Peyer's patch (tissue), 4 donors: ENCODE measurements around the gene TEX52. TPM values are rescaled to one million over a fixed set of nuclear protein-coding genes. Genes with fewer than 3 reads are reported as not detected.
A peak's percentile ranks its signal among the peaks of the same experiment; 100 is the strongest.
"Not testable (repeated sequence)": the region's sequence is repeated elsewhere in the genome, so short reads cannot be mapped to it uniquely, and the experiment has no call there.

Experiments used
- DNase-seq, 3 donors: peaks; one replicate each; pipeline ENCODE4 v3.0.0-alpha.2; 2017 to 2019
- H3K27ac ChIP-seq, 4 donors: fragments of 200-600 bp; sonication (generic); one replicate each; pipeline ENCODE4 v1.5.1; 2016 to 2019
- H3K27me3 ChIP-seq, 2 donors: fragments of 200-600 bp; sonication (generic); one replicate each; pipeline ENCODE4 v1.5.1; 2019
- H3K36me3 ChIP-seq, 3 donors: fragments of 200-600 bp; sonication (generic); one replicate each; pipeline ENCODE4 v1.5.1; 2016 to 2019
- H3K4me1 ChIP-seq, 4 donors: fragments of 200-600 bp; sonication (generic); one replicate each; pipeline ENCODE4 v1.5.1; 2016 to 2019
- H3K4me3 ChIP-seq, 4 donors: fragments of 200-600 bp; sonication (generic); 1 replicate in 3 of 4; 2 replicates in 1 of 4; pipeline ENCODE4 v1.5.1; 2016 to 2019; ENCODE audit warnings: mild to moderate bottlenecking in 1 of 4
- H3K9me3 ChIP-seq, 4 donors: fragments of 200-600 bp; sonication (generic); one replicate each; pipeline ENCODE4 v1.5.1; 2016 to 2019; ENCODE audit warnings: mild to moderate bottlenecking in 1 of 4
- POLR2A ChIP-seq, 2 donors: fragments of 450-650 bp; IDR thresholded peaks; one replicate each; pipeline ENCODE4 v1.5.1; 2017; ENCODE audit warnings: antibody characterized with exemption in 2 of 2, mild to moderate bottlenecking in 2 of 2, moderate library complexity in 2 of 2
- total RNA-seq, 4 donors: library from RNA; depleted of rRNA; stranded (reverse); fragments of >200 nt; gene quantifications; one replicate each; pipeline ENCODE4 v1.1.0, GENCODE V29; 2016
- TF ChIP-seq, protein P1 (sequence below), 6 experiments: fragments of 450-650 bp in 4 of 6; fragments of 200-600 bp in 2 of 6; sonication (generic) in 1 of 6; IDR thresholded peaks; one replicate each; pipeline ENCODE4 v1.5.1; 2017 to 2019; ENCODE audit warnings: antibody characterized with exemption in 6 of 6, mild to moderate bottlenecking in 3 of 6, moderate library complexity in 1 of 6

The TEX52 gene
- total RNA-seq, 4 donors from 2014 or later, result 2.3 TPM; not detected in 3

DNA sequence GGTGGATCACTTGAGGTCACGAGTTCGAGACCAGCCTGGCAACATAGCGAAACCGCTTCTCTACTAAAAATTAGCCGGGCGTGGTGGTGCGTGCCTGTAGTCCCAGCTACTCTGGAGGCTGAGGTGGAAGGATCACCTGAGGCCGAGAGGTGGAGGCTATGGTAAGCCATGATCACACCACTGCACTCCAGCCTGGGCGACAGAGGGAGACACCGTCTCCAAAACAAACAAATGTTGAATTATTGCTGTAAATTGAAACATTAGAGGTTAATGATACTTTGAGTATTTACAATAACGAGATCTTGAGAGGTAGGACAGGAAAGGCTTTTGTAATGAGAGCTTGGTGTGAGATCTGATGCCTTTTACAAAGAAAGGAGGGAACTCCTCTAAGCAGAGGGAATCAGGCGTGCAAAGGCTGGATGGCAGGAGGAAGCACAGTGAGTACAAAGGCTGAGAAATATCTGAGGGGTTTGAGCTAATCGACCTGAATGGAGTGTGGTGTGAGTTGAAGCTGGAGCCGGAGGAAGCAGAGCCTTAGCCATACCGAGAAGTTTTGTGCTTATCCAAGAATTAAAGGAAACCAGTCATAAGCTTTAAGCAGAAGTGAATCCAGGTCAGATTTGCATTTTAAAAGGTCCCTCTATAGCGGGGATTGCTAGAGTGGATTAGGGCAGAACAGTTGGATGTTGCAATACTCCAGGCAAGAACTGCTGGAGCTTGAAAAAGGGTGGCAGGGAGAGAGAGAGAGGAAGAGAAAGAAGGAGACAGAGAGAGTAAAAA lies 21.3 kb upstream of the TEX52 start:
- TF ChIP-seq, protein P1, sequence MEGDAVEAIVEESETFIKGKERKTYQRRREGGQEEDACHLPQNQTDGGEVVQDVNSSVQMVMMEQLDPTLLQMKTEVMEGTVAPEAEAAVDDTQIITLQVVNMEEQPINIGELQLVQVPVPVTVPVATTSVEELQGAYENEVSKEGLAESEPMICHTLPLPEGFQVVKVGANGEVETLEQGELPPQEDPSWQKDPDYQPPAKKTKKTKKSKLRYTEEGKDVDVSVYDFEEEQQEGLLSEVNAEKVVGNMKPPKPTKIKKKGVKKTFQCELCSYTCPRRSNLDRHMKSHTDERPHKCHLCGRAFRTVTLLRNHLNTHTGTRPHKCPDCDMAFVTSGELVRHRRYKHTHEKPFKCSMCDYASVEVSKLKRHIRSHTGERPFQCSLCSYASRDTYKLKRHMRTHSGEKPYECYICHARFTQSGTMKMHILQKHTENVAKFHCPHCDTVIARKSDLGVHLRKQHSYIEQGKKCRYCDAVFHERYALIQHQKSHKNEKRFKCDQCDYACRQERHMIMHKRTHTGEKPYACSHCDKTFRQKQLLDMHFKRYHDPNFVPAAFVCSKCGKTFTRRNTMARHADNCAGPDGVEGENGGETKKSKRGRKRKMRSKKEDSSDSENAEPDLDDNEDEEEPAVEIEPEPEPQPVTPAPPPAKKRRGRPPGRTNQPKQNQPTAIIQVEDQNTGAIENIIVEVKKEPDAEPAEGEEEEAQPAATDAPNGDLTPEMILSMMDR (IDR thresholded peaks at IDR 0.05), result no peak
- TF ChIP-seq POLR2A (IDR thresholded peaks at IDR 0.05), result no peak
- no peaks in the 10 kb centered on the region for H3K9me3 ChIP-seq
- peaks cover 0 to 16% (median 5%) of the 10 kb centered on the region in 4 donors for H3K4me1 ChIP-seq
- no peaks in the 10 kb centered on the region for H3K27me3 ChIP-seq
- DNase-seq, result no peak
- H3K27ac ChIP-seq, result peak overlapping the region; percentile 96 to 99 (median 96)
- peak overlapping the region; percentile 95 to 99 (median 96) for H3K4me3 ChIP-seq
- no peaks in the 10 kb centered on the region for H3K36me3 ChIP-seq

DNA sequence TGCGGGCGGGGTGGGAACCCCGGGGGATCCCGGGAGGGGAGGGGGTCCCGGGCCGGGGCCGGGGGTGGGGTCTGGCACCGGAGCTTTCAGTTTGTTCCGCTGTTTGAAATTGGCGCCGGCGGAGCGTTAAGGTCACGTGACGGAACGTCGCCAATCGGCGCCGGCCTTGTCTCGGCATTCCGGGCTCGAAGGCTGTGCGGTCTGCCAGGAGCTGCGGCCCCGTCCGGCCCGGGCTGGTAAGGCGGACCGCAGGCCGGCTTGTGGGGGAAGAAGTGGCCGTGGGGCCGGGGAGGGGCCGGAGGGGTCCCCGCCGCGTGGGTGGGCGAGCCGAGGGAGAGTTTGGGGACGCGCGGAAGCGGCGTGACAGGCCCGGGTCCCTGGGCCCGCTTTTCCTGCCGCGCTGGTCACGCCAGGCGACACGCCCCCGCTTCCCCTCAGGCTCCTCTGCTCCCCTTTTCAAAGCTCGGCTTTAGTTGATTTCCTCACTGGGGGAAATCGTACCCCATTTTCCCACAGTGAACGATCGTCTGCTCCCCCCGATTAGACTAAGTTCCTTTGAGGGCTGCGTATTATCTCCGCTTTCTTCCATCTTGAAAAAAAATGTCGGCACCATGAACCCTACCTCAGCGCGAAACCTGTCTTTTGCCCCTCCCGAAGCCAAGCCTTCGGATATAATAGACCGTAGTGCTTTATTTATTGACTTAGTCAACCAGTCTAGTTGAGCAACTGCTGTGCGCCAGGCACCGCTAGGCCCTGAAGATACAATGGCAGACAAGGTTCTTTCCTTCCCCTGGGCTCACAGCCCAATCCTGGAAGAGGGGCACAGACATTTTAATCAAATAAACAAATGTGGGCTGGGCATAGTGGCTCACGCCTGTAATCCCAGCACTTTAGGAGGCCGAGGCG lies 20.5 kb upstream of the TEX52 start, which contains the start of the genes FOXM1 and RHNO1:
Gene FOXM1 (minus strand): TSS at position 128 of the 906 bp plus-strand sequence. CDS start 2,696 bp downstream, outside the sequence.
Gene RHNO1 (plus strand): TSS at position 177 of the 906 bp plus-strand sequence. CDS start 8,144 bp downstream, outside the sequence.
- Histone ChIP-seq H3K4me1 (peaks cover 0 to 16% (median 5%) of the 10 kb centered on the region in 4 donors), H3K9me3 (no peaks in the 10 kb centered on the region), H3K4me3 (peak within 1 kb of the TSS; percentile 95 to 99 (median 96)), H3K27ac (peak within 1 kb of the TSS; percentile 96 to 99 (median 96)), H3K36me3 (no peaks in the 10 kb centered on the region), H3K27me3 (no peaks in the 10 kb centered on the region)
- TF ChIP-seq POLR2A (IDR thresholded peaks at IDR 0.05), result peak; percentile 60 to 78
- TF ChIP-seq, protein P1 (IDR thresholded peaks at IDR 0.05), result peak in 3 of 6 experiments; percentile 15 to 33 (median 15)
- DNase-seq, result peak; percentile 88 to 96 (median 95)

DNA sequence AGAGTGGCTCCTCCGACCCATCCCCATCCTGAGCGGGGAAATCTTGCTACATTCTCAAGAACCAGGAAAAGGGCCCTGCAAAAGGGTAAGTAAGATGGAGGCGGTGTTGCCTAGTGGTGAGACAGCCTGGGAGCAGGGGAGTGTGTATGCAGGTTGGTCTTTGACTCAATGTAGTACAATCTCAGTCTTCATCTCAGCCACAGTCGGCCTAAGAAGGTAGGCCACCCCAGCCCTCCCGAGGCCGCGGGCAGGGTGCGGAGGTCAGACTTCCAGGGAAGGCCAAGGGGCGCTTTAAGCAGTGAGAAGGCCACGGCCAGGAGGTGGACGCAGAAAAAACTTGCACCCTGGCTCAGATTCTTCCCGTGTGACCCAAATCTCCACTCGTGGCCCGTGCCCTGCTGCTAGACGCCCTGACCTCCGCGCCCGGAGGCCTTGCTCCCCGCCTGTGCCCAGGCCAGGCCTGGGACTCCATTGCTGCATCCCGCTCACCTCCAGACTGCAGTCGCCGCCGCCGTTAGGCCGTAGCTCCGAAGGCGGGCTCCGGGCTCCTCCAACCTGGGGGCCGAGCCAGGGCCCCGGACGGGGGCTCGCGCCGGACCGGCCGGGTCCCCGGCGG lies 19.7 kb upstream of the TEX52 start:
- H3K27me3 ChIP-seq, result no peaks in the 10 kb centered on the region
- no peaks in the 10 kb centered on the region for H3K9me3 ChIP-seq
- H3K4me1 ChIP-seq, result peaks cover 0 to 16% (median 5%) of the 10 kb centered on the region in 4 donors
- peak overlapping the region; percentile 95 to 99 (median 96) for H3K4me3 ChIP-seq
- TF ChIP-seq POLR2A (IDR thresholded peaks at IDR 0.05), result no peak
- TF ChIP-seq, protein P1 (IDR thresholded peaks at IDR 0.05), result no peak
- H3K36me3 ChIP-seq, result no peaks in the 10 kb centered on the region
- no peak for DNase-seq
- H3K27ac ChIP-seq, result peak overlapping the region; percentile 96 to 99 (median 96)

DNA sequence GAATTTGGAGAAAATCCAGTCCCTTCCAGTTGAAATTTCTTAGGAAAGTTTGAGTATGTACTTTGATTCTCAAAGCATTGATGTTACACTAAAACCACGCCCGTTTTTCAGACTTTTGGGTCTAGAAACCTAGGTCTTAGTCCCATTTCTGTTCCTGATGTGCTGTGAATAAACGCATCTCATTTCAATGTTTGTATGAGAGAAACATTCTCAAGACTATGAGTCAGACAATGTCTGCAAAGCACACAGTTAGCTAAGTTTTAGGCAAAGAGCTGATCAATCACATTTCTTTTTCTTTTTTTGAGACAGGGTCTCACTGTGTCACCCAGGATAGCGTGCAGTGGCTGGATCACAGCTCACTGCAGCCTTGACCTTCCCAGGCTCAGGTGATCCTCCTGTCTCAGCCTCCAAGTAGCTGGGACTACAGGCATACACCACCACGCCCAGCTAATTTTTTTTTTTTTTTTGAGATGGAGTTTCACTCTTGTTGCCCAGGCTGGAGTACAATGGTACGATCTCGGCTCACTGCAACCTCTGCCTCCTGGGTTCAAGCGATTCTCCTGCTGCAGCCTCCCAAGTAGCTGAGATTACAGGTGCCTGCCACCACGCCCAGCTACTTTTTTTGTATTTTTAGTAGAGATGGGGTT lies 12.3 kb upstream of the TEX52 start:
- not testable (repeated sequence) for H3K36me3 ChIP-seq, H3K4me3 ChIP-seq, H3K27ac ChIP-seq, H3K27me3 ChIP-seq, DNase-seq, H3K9me3 ChIP-seq, H3K4me1 ChIP-seq

DNA sequence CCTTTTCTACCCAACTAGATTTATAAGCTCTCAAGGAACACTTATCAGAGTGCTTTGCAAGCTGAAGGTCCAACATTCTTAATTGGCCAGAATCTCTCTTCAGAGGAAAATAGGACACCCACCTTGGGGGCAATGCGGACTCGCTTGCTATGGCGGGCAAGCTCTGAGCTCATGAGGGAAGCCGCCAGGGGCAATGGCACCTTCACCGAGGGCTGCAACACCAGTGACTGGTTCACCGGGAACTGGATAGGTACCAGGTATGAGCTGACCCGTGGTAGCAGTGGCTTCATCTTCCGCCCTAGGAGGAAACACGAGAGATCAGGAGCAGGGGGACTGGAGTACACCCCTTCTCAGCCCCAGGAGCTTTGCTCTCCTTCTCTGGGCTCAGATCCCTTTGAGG lies 7.4 kb upstream of the TEX52 start:
- Histone ChIP-seq H3K27ac (no peak overlapping the region), H3K27me3 (no peaks in the 10 kb centered on the region), H3K4me3 (no peak overlapping the region), H3K36me3 (peaks cover 0 to 3% (median 0%) of the 10 kb centered on the region in 3 donors), H3K9me3 (no peaks in the 10 kb centered on the region), H3K4me1 (no peaks in the 10 kb centered on the region)
- no peak for DNase-seq
- no peak for TF ChIP-seq POLR2A (IDR thresholded peaks at IDR 0.05)

DNA sequence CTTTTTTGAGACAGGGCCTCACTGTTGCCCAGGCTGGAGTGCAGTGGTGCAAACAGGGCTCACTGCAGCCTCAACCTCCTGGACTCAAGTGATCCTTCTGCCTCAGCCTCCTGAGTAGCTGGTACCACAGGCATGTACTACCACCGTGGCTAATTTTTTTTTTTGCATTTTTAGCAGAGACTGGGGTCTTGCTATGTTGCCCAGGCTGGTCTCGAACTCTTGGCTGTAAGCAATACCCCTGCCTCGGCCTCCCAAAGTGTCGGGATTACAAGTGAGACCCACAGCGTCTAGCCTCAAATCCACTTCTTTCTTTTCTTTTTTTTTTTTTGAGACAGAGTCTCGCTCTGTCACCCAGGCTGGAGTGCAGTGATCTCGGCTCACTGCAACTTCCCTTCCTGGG lies 6.6 kb upstream of the TEX52 start:
- not testable (repeated sequence) for H3K4me3 ChIP-seq, H3K9me3 ChIP-seq, DNase-seq, H3K36me3 ChIP-seq, H3K27ac ChIP-seq, H3K27me3 ChIP-seq, H3K4me1 ChIP-seq
